ENCODE results near the gene IFITM5. TPM values are rescaled to one million over a fixed set of nuclear protein-coding genes. Genes with fewer than 3 reads are reported as not detected.
A peak's percentile ranks its signal among the peaks of the same experiment; 100 is the strongest.

IFITM5 gene
- total and polyA plus RNA-seq, 2 of the 8 experiments (the other 6 are each of a cell fraction or from before 2014, with no cell fraction given), result not detected

DNA sequence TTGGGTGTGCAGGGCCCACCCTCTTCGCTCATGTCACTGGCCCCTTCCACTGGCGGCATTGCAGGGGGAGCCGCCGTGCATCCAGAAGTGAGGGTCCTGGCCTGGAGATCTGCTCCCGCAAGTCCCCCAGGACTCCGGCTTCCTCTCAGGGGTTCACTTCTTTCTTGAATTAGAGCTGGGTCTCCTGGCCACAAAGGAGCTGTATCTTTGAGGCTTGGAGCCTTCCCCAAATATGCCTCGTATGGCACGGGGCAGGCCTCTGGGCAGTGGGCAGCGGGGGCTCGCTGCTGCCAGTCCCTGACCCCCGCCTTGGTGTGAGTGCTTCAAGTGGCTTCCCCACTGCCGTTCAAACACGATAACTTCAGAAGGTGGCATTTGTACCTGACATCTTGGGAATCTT, 28.7 kb upstream of the IFITM5 start:
- no peak overlapping the region for H2AK5ac ChIP-seq (ENCODE audit: low read depth, low read length)
- H2BK120ac ChIP-seq (replicated peaks; ENCODE audit: low read depth, low read length), result no peak overlapping the region
- no peaks in the 10 kb centered on the region for H4K20me1 ChIP-seq (replicated peaks in 1 of 2; ENCODE audit: control insufficient read depth in 1 of 2, insufficient read depth in 2 of 2, low read length in 2 of 2)
- no peak overlapping the region for H3K4me3 ChIP-seq (ENCODE audit: extremely low read depth in 1 of 4, insufficient read depth in 2 of 4, low read depth in 3 of 4, low read length in 4 of 4)
- H2BK15ac ChIP-seq (ENCODE audit: low read length), result no peak overlapping the region
- H3K4me2 ChIP-seq (ENCODE audit: insufficient read depth in 1 of 2, low read depth in 2 of 2, low read length in 2 of 2), result no peak overlapping the region
- 95% methylated on average over 13 of the region's 13 CpGs; no CpG with 5 or more reads in 1 of the 2 experiments for WGBS, 2 experiments (ENCODE audit: extremely low coverage in 1 of 2, insufficient coverage in 1 of 2, insufficient read length in 1 of 2, insufficient replicate concordance in 2 of 2, low coverage in 1 of 2, low lambda C conversion rate in 2 of 2, missing lambda C conversion rate in 1 of 2)
- H3K79me2 ChIP-seq (ENCODE audit: control insufficient read depth in 1 of 2, insufficient read depth in 2 of 2, low read length in 2 of 2), result no peaks in the 10 kb centered on the region
- peak overlapping the region; percentile 46 for H3K4ac ChIP-seq (replicated peaks; ENCODE audit: insufficient read length, low read depth, low read length)
- POLR2A ChIA-PET (ENCODE audit: partially characterized antibody), result interaction anchor here (0.7 to 1.8 kb wide), 6 partner anchors 9 to 26 kb away, joined by 3 to 8 read pairs (median 4); partner anchors contain the start of gene IFITM2
- DNase-seq (ENCODE audit: low read depth in 1 of 2, low spot score in 2 of 2) (no peak), FAIRE-seq (no peak)
- no peak overlapping the region for H3K27ac ChIP-seq (ENCODE audit: low read depth, low read length)
- H3K23me2 ChIP-seq (ENCODE audit: low read depth, low read length), result no peaks in the 10 kb centered on the region
- no peak overlapping the region for H3K9ac ChIP-seq (replicated peaks in 1 of 4; ENCODE audit: extremely low read depth in 1 of 4, low read depth in 3 of 4, low read length in 3 of 4)
- peak overlapping the region; percentile 71; the same call in 1 of the 2 replicates for H2BK12ac ChIP-seq (ENCODE audit: low read depth, low read length)
- no peaks in the 10 kb centered on the region for H3K27me3 ChIP-seq (replicated peaks in 1 of 4; ENCODE audit: control insufficient read depth in 3 of 4, extremely low read depth in 1 of 4, insufficient read depth in 3 of 4, low read length in 3 of 4)
- peak overlapping the region; percentile 5 for H4K91ac ChIP-seq (replicated peaks; ENCODE audit: insufficient read length, low read length)
- H3K56ac ChIP-seq (replicated peaks; ENCODE audit: insufficient read length, low read depth, low read length), result no peak overlapping the region
- no peak overlapping the region for H3K14ac ChIP-seq (ENCODE audit: insufficient read length)
- no peak overlapping the region; the same call in 1 of the 2 replicates for H2BK5ac ChIP-seq (ENCODE audit: low read depth, low read length)
- no peak overlapping the region for H2AFZ ChIP-seq (ENCODE audit: low read length)
- no peak overlapping the region for H3K23ac ChIP-seq (ENCODE audit: insufficient read length)
- CTCF ChIA-PET (ENCODE audit: partially characterized antibody), result interaction anchor here (1.0 to 2.4 kb wide), 4 partner anchors 11 to 121 kb away, joined by 3 to 6 read pairs (median 4); partner anchors contain the start of gene BET1L
- peaks cover 0 to 14% (median 2%) of the 10 kb centered on the region in 4 experiments; a peak in 4 of 7 replicates for H3K4me1 ChIP-seq (replicated peaks in 1 of 4; ENCODE audit: control insufficient read depth in 3 of 4, insufficient read depth in 4 of 4, low read length in 3 of 4)
- no peaks in the 10 kb centered on the region for H3K79me1 ChIP-seq (ENCODE audit: low read depth, low read length)
- H2BK20ac ChIP-seq (ENCODE audit: low read length), result no peak overlapping the region
- no peaks in the 10 kb centered on the region for H3K36me3 ChIP-seq (ENCODE audit: control insufficient read depth in 2 of 4, insufficient read depth in 4 of 4, low read length in 3 of 4)
- H3K9me3 ChIP-seq (ENCODE audit: insufficient read depth in 2 of 2, low read depth in 1 of 2, low read length in 1 of 2), result peaks cover 7 to 8% of the 10 kb centered on the region in 2 experiments; a peak in 3 of 4 replicates
- H4K8ac ChIP-seq (ENCODE audit: extremely low read depth, insufficient read depth, low read length), result no peak overlapping the region; the same call in 1 of the 2 replicates
- no peak overlapping the region for H3K18ac ChIP-seq (ENCODE audit: extremely low read depth, low read length)
- H4K5ac ChIP-seq (ENCODE audit: insufficient read length, low read depth, low read length), result no peak overlapping the region
- TF ChIP-seq, protein P1, sequence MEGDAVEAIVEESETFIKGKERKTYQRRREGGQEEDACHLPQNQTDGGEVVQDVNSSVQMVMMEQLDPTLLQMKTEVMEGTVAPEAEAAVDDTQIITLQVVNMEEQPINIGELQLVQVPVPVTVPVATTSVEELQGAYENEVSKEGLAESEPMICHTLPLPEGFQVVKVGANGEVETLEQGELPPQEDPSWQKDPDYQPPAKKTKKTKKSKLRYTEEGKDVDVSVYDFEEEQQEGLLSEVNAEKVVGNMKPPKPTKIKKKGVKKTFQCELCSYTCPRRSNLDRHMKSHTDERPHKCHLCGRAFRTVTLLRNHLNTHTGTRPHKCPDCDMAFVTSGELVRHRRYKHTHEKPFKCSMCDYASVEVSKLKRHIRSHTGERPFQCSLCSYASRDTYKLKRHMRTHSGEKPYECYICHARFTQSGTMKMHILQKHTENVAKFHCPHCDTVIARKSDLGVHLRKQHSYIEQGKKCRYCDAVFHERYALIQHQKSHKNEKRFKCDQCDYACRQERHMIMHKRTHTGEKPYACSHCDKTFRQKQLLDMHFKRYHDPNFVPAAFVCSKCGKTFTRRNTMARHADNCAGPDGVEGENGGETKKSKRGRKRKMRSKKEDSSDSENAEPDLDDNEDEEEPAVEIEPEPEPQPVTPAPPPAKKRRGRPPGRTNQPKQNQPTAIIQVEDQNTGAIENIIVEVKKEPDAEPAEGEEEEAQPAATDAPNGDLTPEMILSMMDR (IDR thresholded peaks at IDR 0.05; ENCODE audit: control extremely low read depth in 1 of 3, insufficient read depth in 1 of 3, low read depth in 1 of 3, low read length in 3 of 3), result no peak
- TF ChIP-seq NANOG (IDR thresholded peaks at IDR 0.05; ENCODE audit: insufficient read depth, low read depth, low read length, poor library complexity, severe bottlenecking) (no peak), TCF12 (IDR thresholded peaks at IDR 0.05; ENCODE audit: low read depth, low read length) (no peak), KDM4A (IDR thresholded peaks at IDR 0.05; ENCODE audit: low read depth, low read length, severe bottlenecking) (no peak), CHD1 (IDR thresholded peaks at IDR 0.05; ENCODE audit: low read depth, low read length) (no peak), EP300 (IDR thresholded peaks at IDR 0.05; ENCODE audit: borderline replicate concordance in 1 of 2, low read depth in 2 of 2, low read length in 2 of 2) (no peak), EZH2 (IDR thresholded peaks at IDR 0.05; ENCODE audit: low read depth, low read length, severe bottlenecking) (no peak), SP2 (IDR thresholded peaks at IDR 0.05; ENCODE audit: low read length) (no peak), GTF2F1 (IDR thresholded peaks at IDR 0.05; ENCODE audit: borderline replicate concordance, low read depth, low read length) (no peak), SIX5 (IDR thresholded peaks at IDR 0.05; ENCODE audit: low read depth, low read length) (no peak)
